Thyroid gland (tissue), 4 donors: ENCODE measurements around the gene COQ10A.

Experiments used
- CTCF ChIP-seq, 6 experiments: fragments of 200-600 bp in 3 of 6; fragments of 450-650 bp in 3 of 6; sonication (generic) in 3 of 6; IDR thresholded peaks; one replicate each; pipeline ENCODE4 v1.5.1; 2016 to 2019; ENCODE audit warnings: antibody characterized with exemption in 6 of 6, mild to moderate bottlenecking in 2 of 6, inconsistent platforms in 1 of 6, moderate library complexity in 1 of 6
- POLR2A ChIP-seq, 2 donors: fragments of 450-650 bp; IDR thresholded peaks; one replicate each; pipeline ENCODE4 v1.6.1; 2017; ENCODE audit warnings: antibody characterized with exemption in 2 of 2, mild to moderate bottlenecking in 2 of 2, moderate library complexity in 1 of 2

GRCh38 chr12:56304276-56304675 lies 37.5 kb downstream of the COQ10A start:
- TF ChIP-seq CTCF (IDR thresholded peaks at IDR 0.05): no peak
- no peak for TF ChIP-seq POLR2A (IDR thresholded peaks at IDR 0.05)
